Mucosa of stomach (tissue), 1 donor: ENCODE results near the gene FCRLA.
"Not testable (repeated sequence)": the region's sequence is repeated elsewhere in the genome, so short reads cannot be mapped to it uniquely, and the experiment has no call there.

Experiments
- H3K27me3 ChIP-seq: one replicate; pipeline ENCODE4 v1.7.0; 2013; ENCODE audit warnings: mild to moderate bottlenecking, low read length; ENCODE audit not compliant: control insufficient read depth, insufficient read depth
- H3K36me3 ChIP-seq: one replicate; pipeline ENCODE4 v1.7.0; 2013; ENCODE audit warnings: low read length; ENCODE audit not compliant: control insufficient read depth, insufficient read depth
- H3K4me1 ChIP-seq: one replicate; pipeline ENCODE4 v1.7.0; 2013; ENCODE audit warnings: mild to moderate bottlenecking, low read length; ENCODE audit not compliant: control insufficient read depth, insufficient read depth
- H3K4me3 ChIP-seq: one replicate; pipeline ENCODE4 v1.7.0; 2013; ENCODE audit warnings: low read length
- H3K9ac ChIP-seq: one replicate; pipeline ENCODE4 v1.7.0; 2013; ENCODE audit warnings: mild to moderate bottlenecking, low read length, moderate library complexity
- H3K9me3 ChIP-seq: one replicate; pipeline ENCODE4 v1.7.0; 2013; ENCODE audit warnings: mild to moderate bottlenecking, low read length, moderate library complexity; ENCODE audit not compliant: control insufficient read depth
- donor health status: Pancreatic carcinoma.

FCRLA gene, protein sequence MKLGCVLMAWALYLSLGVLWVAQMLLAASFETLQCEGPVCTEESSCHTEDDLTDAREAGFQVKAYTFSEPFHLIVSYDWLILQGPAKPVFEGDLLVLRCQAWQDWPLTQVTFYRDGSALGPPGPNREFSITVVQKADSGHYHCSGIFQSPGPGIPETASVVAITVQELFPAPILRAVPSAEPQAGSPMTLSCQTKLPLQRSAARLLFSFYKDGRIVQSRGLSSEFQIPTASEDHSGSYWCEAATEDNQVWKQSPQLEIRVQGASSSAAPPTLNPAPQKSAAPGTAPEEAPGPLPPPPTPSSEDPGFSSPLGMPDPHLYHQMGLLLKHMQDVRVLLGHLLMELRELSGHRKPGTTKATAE

DNA sequence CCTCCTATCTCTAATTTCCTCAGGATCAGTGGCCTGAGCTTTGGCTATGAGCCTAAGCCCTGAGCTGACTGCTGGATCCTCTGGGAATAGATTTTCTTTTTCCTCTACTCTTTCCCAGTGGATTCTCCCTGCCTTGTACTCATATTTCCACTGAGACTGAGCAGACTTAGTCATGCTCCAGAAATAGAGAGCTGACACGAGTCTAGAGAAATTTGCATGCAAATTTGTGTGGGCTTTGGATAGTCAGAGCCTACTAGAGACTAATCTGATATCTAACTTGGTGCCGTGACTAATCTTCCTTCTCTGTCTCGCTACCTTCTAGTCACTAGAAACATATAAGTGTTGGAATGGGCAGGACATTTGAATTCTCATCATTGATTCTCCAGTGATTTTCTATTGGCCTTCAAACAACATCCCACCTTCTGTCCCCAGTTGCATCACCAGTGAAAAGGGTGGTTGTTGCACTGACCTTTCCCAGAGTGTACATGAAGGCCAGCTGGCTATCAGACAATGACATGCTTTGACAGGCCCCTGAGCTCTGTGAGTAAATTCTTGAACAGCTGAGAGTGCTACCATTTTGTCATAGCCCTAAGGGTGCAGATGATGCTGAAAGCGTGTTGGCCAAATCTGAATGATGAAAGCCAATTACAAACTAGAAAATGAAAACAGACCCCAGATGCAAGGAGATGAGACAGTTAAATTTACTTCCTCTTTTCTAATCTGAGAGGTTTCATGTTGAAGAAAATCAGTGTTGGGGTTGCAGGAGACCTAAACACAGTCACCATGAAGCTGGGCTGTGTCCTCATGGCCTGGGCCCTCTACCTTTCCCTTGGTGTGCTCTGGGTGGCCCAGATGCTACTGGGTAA is at the start of gene FCRLA:
FCRLA (plus strand) TSS at position 748 of the 866 bp plus-strand sequence; CDS start at position 784, 36 bp downstream.
- no peaks in the 10 kb centered on the region for H3K27me3 ChIP-seq
- H3K4me1 ChIP-seq: no peaks in the 10 kb centered on the region
- no peaks in the 10 kb centered on the region for H3K36me3 ChIP-seq
- H3K9me3 ChIP-seq: no peaks in the 10 kb centered on the region
- no peak within 1 kb of the TSS for H3K4me3 ChIP-seq
- H3K9ac ChIP-seq: no peak within 1 kb of the TSS

DNA sequence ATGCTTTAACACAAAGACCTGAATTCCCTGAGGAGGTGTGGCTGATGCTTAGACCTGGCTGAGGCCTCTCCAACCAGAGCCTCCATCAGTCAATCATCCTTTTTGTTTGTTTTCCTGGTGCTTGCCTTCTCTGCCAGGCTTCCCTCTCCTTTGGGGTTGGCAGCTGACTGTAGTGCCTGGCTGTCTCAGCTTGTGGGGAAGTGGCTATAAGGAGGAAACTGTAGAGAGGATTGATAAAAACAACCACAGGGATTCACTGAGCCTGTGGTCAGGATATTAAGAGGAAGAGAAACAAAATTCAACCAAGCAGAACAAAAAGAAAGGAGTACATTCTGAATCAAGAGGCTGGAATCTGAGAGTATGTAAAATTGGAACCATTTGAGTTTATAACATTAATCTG is 48.5 kb upstream of the FCRLA start:
- H3K4me1 ChIP-seq, H3K36me3 ChIP-seq, H3K9ac ChIP-seq, H3K4me3 ChIP-seq, H3K27me3 ChIP-seq, H3K9me3 ChIP-seq: not testable (repeated sequence)

DNA sequence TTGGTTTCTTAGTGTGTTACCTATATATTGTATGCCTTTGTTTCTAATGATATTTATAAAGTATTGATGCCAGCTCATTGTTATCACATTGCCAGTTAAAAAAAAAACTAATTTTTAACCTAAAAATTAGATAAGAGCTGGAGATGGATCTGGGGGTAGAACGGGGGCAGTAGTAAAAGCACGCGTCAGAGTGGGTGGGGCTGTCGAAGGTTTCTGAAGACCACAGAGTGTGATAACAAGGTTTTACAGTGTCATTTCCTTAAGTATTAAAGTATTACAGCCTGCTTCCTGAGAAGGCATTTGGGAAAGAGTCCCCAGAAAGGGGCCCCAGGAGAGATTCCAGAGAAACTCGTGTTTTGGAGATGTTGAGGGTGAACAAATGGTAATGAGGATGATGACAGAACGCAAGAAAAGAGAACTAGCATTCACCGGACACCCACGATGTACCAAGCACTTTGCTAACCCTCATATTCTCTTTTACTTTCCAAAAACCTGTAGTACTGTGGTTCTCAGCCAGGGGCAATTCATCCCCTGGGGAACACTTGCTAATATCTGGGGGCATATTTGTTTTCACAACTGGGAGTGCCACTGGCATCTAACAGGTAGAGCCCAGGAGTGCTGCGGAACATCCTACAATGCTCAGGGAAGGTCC is 45.2 kb upstream of the FCRLA start:
- H3K4me3 ChIP-seq, H3K9me3 ChIP-seq, H3K9ac ChIP-seq, H3K36me3 ChIP-seq, H3K4me1 ChIP-seq, H3K27me3 ChIP-seq: not testable (repeated sequence)

DNA sequence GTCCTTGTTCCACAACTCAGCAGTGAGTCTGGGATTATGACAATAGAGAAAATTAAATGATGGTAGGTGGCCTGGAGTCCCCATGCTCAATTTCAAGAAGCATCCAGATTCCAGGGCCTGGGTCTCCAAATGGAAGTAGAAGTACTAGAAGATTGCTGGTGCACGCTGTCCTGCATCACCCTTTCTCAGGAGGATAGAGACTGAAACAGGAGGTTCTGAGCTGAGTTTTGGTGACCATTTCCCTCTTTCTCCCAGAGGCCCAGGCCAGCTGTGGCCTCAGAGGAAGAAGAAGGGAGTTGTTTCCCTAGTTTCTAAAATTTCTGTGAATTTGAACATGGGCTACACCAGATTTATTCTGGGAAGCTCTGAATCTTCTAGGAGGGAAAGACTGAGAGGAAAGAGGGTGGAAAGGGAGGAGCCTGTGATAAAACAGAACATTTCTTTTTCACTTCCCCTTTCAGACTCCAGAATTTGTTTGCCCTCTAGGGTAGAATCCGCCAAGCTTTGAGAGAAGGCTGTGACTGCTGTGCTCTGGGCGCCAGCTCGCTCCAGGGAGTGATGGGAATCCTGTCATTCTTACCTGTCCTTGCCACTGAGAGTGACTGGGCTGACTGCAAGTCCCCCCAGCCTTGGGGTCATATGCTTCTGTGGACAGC is 44.2 kb upstream of the FCRLA start, which contains the start of gene FCGR2B:
FCGR2B (plus strand) TSS at position 460 of the 656 bp plus-strand sequence; CDS start at position 559, 99 bp downstream.
- H3K9ac ChIP-seq, H3K36me3 ChIP-seq, H3K4me1 ChIP-seq, H3K4me3 ChIP-seq, H3K9me3 ChIP-seq, H3K27me3 ChIP-seq: not testable (repeated sequence)

DNA sequence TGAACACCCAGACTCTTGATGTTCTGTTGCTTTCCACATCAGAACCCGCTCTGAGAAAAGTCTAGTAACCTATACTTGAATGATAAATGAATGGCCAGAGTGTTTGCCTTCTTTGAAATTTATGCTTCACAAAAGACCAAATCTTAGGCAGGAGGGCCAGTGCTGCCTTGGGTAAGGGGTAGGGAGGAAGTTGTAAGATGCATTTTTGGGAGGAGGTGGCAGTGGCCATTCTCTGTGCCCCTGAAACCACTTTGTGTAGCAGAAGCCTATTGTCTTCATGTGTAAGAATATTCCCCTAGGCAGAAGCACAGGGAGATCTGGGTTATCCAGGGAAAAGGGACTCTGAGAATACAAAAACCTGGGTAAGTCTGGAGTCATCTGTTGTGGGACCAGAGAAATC is 43.5 kb upstream of the FCRLA start:
- H3K9me3 ChIP-seq, H3K9ac ChIP-seq, H3K27me3 ChIP-seq, H3K4me1 ChIP-seq, H3K36me3 ChIP-seq, H3K4me3 ChIP-seq: not testable (repeated sequence)

DNA sequence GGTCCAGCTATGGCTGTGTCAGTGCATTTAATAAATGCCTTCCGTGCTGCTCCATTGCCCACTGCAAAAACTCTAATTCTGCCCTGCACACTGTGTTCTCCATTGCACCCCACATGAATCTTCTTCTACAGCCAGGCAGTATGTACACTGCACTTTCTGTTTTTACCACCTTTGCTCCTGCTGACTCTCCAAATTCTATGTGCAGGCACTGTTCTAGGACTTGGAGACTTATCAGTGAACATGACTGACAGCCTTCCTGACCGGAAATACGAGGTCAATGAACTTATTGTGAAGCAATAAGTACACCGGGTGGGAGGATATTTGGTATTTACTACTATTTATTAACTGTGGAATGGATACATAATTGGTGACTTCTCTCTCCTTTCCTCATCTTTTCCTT is 42.3 kb upstream of the FCRLA start:
- not testable (repeated sequence) for H3K9me3 ChIP-seq, H3K4me1 ChIP-seq, H3K36me3 ChIP-seq, H3K4me3 ChIP-seq, H3K27me3 ChIP-seq, H3K9ac ChIP-seq

DNA sequence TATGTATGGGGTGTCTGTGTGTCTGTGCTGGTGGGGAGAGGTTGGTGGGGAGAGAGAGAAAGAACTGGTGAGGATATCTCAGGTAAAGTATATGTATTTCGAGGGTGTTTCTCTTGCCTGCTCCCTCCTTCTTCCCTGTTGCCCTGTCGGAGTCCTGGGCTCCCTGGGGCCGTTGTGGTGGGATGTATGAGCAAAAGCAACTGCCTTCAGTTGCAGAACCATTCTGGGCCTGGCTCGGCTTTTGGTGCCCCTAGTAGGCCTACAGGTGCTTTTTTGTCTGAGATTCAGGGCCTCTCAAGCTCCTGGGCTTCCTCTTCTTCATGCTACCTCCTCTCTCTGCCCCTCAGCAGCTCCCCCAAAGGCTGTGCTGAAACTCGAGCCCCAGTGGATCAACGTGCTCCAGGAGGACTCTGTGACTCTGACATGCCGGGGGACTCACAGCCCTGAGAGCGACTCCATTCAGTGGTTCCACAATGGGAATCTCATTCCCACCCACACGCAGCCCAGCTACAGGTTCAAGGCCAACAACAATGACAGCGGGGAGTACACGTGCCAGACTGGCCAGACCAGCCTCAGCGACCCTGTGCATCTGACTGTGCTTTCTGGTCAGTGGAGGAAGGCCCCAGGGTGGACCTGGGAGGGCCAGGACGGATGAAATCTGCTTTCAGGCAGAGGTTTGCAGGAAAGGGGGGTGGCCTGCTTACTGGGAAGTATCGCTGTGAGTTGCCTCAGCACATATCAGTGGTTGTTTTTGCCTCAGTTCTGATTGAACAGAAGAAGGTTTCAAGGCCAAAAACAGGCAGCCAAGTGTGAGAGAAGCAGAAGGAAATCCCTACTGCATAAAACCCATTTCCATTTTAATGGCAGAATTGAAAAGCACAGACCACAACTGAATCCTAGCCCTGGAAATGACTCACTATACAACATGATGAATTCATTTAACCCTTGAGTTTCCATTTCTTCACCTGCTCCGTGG is 35.7 kb upstream of the FCRLA start:
- not testable (repeated sequence) for H3K9ac ChIP-seq, H3K4me3 ChIP-seq, H3K27me3 ChIP-seq, H3K9me3 ChIP-seq, H3K4me1 ChIP-seq, H3K36me3 ChIP-seq

DNA sequence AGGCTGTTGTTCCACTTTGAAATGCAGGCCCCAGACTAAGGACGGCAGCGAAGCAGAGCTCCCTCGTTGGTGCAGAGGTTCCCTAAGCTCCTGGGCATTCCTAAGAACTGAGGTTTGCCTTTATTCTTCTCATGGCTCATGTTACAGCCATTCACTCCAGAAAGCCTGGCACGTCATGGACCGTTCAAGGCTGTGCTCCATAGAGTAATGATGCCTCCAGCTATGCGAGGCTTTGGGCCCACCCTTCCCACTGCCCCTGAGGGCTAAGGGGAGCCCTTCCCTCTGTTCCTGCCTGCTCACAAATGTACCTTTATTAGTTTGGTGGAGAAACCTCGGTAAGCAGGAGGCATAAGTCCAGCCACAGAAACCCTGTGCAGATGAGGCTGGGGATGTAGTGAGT is 33.6 kb upstream of the FCRLA start:
- not testable (repeated sequence) for H3K9ac ChIP-seq

DNA sequence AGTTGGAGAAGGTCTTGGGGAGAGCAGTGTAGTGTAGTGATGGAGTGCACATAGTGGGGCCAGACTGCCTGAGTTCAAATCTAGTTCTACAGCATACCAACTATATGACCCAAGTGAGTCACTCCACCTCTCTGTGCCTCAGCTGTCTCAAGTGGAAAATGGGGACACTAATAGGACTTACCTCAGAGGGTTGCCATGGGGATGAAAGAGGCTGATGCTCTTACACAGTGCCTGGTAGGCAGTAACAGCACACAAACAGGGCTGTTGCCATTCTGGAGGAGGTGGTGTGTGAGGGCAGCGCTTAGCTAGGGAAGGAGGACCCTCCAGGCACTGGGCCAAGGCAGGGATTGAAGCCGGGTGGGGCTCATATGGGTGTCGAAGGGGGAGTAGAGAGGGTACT is 32.6 kb upstream of the FCRLA start:
- not testable (repeated sequence) for H3K4me3 ChIP-seq, H3K27me3 ChIP-seq, H3K9ac ChIP-seq, H3K4me1 ChIP-seq, H3K36me3 ChIP-seq, H3K9me3 ChIP-seq

More for the DNA sequence above, 33.6 kb upstream of the FCRLA start:
- not testable (repeated sequence) for H3K9me3 ChIP-seq, H3K4me3 ChIP-seq, H3K27me3 ChIP-seq, H3K4me1 ChIP-seq, H3K36me3 ChIP-seq

DNA sequence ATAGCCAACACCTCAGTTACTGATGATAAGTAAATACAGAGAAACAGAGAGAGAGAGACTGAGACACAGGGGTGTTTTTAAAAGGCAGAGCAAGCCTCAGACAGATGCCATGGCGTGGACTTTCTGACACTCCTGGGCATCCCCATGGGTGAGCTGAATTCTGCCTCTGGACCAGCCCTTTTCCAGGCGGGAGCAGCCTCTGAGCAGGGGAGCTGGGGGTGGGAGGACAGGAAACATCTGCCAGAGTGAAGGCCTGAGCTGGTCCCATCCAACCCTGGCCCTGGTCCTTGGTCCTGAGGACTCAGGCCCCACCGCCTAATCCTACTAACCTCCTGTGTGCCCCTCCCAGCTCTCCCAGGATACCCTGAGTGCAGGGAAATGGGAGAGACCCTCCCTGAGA is 32.1 kb upstream of the FCRLA start:
- not testable (repeated sequence) for H3K9me3 ChIP-seq, H3K27me3 ChIP-seq, H3K9ac ChIP-seq, H3K4me3 ChIP-seq, H3K4me1 ChIP-seq, H3K36me3 ChIP-seq

DNA sequence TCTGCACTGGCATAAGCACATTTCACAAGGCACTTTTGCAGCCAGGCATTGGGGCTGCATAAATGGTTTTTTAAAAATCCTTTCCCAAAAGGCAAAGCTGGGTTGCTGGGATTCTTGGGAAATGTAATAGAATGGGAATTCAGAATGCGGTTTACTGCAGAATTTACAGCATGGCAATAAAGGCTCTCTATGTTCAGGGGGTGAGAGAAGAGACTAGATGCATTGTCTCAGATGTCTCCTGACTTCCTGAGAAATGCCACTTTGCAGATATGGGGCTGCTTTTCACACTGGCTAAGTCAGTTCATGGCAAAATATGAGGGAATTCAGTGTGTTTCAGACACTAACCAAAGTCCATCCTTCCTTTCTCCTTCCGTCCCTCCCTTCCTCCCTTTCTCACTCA is 30.6 kb upstream of the FCRLA start:
- Histone ChIP-seq H3K4me3 (no peak overlapping the region), H3K27me3 (no peaks in the 10 kb centered on the region), H3K9ac (no peak overlapping the region), H3K4me1 (no peaks in the 10 kb centered on the region), H3K9me3 (no peaks in the 10 kb centered on the region), H3K36me3 (no peaks in the 10 kb centered on the region)
